ENCODE results near the gene LAG3. TPM values are rescaled to one million over a fixed set of nuclear protein-coding genes. Genes with fewer than 3 reads are reported as not detected.

The LAG3 gene
- total RNA-seq, 4 donors from 2014 or later, result 0.52 to 1.1 TPM; not detected in 2

DNA sequence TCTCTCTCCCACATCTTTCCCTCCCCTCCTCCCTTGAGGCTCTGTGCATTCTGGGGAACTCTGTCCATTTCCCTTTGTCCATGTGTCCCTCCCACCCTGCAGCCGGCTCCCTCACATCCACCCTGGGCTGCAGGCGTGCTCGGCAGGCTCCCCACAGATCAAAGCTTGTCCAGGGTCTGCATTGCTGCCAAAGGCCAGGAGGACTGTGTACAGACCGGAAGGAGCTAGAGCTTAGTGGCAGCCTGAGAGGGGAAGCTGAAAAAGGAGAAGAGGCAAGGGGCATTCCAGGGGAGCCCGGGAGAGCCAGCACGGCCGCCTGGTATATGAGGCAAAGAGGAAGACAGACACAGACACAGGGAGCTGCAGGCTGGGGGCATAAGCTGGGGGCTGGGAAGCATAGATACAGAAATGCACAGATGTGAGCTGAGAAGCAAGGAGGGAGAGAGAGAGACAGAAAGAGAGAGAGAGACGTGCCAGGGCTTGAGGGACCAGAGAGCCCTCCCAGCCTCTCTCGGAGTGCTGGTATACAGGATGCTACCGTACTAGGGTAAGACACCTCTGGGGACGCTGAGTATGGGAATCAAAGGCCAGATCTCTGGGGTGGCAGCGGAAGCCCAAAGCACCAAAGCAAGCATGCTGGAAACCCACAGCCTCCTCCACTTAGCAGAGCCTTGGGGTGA, 20.3 kb downstream of the LAG3 start:
- 36 to 41% methylated on average over 12 of the region's 12 CpGs for WGBS, 2 donors
- no peak overlapping the region for H3K4me3 ChIP-seq (ENCODE audit: low read depth, poor library complexity, severe bottlenecking)
- TF ChIP-seq, protein P1, sequence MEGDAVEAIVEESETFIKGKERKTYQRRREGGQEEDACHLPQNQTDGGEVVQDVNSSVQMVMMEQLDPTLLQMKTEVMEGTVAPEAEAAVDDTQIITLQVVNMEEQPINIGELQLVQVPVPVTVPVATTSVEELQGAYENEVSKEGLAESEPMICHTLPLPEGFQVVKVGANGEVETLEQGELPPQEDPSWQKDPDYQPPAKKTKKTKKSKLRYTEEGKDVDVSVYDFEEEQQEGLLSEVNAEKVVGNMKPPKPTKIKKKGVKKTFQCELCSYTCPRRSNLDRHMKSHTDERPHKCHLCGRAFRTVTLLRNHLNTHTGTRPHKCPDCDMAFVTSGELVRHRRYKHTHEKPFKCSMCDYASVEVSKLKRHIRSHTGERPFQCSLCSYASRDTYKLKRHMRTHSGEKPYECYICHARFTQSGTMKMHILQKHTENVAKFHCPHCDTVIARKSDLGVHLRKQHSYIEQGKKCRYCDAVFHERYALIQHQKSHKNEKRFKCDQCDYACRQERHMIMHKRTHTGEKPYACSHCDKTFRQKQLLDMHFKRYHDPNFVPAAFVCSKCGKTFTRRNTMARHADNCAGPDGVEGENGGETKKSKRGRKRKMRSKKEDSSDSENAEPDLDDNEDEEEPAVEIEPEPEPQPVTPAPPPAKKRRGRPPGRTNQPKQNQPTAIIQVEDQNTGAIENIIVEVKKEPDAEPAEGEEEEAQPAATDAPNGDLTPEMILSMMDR (IDR thresholded peaks at IDR 0.05), result no peak
- no peak for TF ChIP-seq POLR2A (IDR thresholded peaks at IDR 0.05)

GRCh38 chr12:6795088-6795487, 22.8 kb downstream of the LAG3 start:
- WGBS, 2 donors, result 70 to 82% methylated on average over 2 of the region's 2 CpGs
- no peak overlapping the region for H3K4me3 ChIP-seq (ENCODE audit: low read depth, poor library complexity, severe bottlenecking)
- no peak for TF ChIP-seq POLR2A (IDR thresholded peaks at IDR 0.05)
- TF ChIP-seq, protein P1 (IDR thresholded peaks at IDR 0.05), result no peak
- intact Hi-C loops (cut with DNase I; ENCODE audit: low total_unique reads), result no loop called here
- no peak for DNase-seq (ENCODE audit: low spot score in 2 of 2)

More for the DNA sequence above, 20.3 kb downstream of the LAG3 start:
- no peak for DNase-seq (ENCODE audit: low spot score in 2 of 2)
- intact Hi-C loops (cut with DNase I; ENCODE audit: low total_unique reads), result no loop called here

- H3K4me3 ChIP-seq (ENCODE audit: low read depth, poor library complexity, severe bottlenecking), result no peak overlapping the region
- intact Hi-C loops (cut with DNase I; ENCODE audit: low total_unique reads), result no loop called here
- WGBS, 2 donors, result 93 to 94% methylated on average over 4 of the region's 4 CpGs
- no peak for TF ChIP-seq POLR2A (IDR thresholded peaks at IDR 0.05)
- TF ChIP-seq, protein P1 (IDR thresholded peaks at IDR 0.05), result no peak
- DNase-seq (ENCODE audit: low spot score in 2 of 2), result no peak
These were observed 24.3 kb downstream of the LAG3 start for GRCh38 chr12:6796576-6796975.

DNA sequence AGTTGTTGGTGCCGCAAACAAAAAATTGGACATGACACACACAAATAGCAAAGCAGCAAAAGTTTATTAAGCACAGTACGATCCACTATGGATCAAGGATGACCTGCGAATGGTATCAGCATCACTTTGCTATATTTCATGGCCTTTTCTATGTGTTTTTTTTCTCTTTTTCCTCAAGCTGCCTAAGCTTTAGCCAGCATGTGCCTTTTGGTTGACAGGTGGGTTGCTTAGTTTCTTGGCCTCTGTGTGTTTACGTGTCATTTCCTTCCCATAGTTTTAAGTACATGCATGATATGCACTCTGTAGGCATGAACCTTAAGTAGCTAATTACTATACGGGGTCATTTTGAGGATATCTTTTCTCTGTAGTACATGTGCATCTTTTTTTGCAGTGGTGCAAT, 26.8 kb downstream of the LAG3 start:
- TF ChIP-seq, protein P1 (IDR thresholded peaks at IDR 0.05), result no peak
- TF ChIP-seq POLR2A (IDR thresholded peaks at IDR 0.05), result no peak
- no peak overlapping the region for H3K4me3 ChIP-seq (ENCODE audit: low read depth, poor library complexity, severe bottlenecking)
- intact Hi-C loops (cut with DNase I; ENCODE audit: low total_unique reads), result no loop called here
- WGBS, 2 donors, result 92 to 94% methylated on average over 5 of the region's 5 CpGs
- no peak for DNase-seq (ENCODE audit: low spot score in 2 of 2)

GRCh38 chr12:6807170-6807569, 34.9 kb downstream of the LAG3 start:
- intact Hi-C loops (cut with DNase I; ENCODE audit: low total_unique reads), result loop anchor here (10.0 kb wide), 1 partner anchor 1812 kb away; no protein-coding TSS in a partner anchor
- no peak for TF ChIP-seq POLR2A (IDR thresholded peaks at IDR 0.05)
- TF ChIP-seq, protein P1 (IDR thresholded peaks at IDR 0.05), result no peak
- WGBS, 2 donors, result 42 to 62% methylated on average over 1 of the region's 1 CpG

GRCh38 chr12:6809056-6809455, 36.7 kb downstream of the LAG3 start:
- H3K4me3 ChIP-seq (ENCODE audit: low read depth, poor library complexity, severe bottlenecking), result no peak overlapping the region
- no peak for TF ChIP-seq POLR2A (IDR thresholded peaks at IDR 0.05)
- TF ChIP-seq, protein P1 (IDR thresholded peaks at IDR 0.05), result no peak
- DNase-seq (ENCODE audit: low spot score in 2 of 2), result no peak
- WGBS, 2 donors, result 82 to 87% methylated on average over 10 of the region's 10 CpGs
- intact Hi-C loops (cut with DNase I; ENCODE audit: low total_unique reads), result loop anchor here (10.0 kb wide), 1 partner anchor 1814 kb away; no protein-coding TSS in a partner anchor

More at GRCh38 chr12:6807170-6807569, 34.9 kb downstream of the LAG3 start:
- no peak for DNase-seq (ENCODE audit: low spot score in 2 of 2)
- H3K4me3 ChIP-seq (ENCODE audit: low read depth, poor library complexity, severe bottlenecking), result no peak overlapping the region

All from lower leg skin (tissue), 4 donors.